Measurements from ENCODE around the gene MED31.
"Not testable (repeated sequence)": the region's sequence is repeated elsewhere in the genome, so short reads cannot be mapped to it uniquely, and the experiment has no call there.

The MED31 gene

DNA sequence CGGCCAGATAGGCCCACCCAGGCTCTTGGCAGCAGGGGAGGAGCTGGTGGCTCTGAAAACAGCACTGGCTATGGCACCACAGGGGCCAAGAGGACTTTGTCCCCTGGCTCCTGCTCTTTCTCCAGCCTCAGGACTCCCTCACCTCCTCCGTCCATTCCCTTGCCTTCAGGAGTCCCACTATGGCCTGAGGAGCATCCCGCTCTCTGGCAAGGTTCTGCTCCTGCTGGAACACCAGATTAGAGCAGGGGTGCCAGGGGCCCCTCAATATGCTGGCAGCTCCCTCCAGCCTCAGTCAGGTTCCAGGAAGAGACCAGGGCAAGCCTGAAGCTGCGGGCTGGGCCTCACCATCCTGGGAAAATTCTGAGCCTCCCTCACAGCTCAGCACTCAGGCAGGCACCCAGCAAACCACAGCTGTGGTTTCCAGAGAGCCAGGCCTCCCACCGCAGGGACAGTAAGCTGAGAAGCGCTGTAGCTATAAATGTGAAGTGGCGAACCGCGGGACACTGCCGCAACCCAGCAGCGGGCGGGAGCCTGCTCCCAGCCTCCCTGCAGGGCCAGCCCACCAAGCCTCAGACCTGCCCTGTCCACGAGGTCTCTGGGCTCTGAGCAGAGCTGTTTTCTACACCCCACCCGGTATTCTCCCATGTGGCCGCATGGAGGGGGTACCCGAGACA is 25.9 kb upstream of the MED31 start:
- no peak for DNase-seq (ENCODE audit: low read depth in 2 of 2)

DNA sequence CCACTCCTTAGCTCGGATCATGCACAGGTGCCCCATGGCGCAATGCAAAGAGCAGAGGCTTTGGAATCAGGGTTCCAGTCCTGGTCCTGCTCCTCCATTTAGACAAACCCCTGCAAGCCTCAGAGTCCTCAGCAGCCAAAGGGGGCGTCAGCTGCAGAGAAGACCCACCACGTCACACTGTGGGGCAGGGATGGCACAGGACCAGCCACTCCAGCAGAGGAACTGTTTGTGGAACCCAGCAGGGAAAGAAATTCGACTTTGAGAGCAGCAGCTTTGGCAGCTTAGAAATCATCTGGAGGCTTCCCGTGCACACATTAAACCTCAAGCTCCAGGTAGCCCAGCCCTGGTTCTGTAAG is 25.4 kb upstream of the MED31 start:
- DNase-seq (ENCODE audit: low read depth in 2 of 2): no peak

DNA sequence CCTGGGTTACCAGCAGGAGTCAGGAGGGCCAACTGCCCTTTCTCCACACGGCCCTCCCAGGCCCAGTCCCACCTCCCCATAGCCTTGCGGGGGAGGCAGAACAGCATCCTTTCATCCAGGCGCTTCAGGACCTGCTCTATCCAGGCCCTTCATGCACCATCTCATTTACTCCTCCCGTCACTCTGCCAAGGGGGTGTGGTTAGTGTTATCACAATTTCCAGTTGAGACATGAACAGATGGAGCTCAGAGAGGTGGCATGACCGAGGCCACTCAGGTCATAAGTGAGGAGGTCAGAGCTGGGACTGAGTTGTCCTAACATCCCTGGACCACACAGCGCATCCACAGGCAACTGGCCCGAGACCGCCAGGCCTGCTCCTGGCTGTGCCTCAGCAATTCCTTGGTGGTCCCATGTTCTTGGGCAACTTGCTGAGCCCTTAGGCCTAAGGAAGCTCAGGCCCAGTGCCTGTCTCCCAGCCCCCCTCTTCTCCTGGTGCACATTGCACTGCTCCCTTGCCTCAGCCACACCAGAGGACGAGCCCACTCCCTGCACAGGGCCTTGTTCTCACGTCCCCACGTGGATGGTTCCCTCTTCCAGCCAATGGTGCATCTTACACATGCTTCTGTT is 23.9 kb upstream of the MED31 start:
- no peak for DNase-seq (ENCODE audit: low read depth in 2 of 2)

DNA sequence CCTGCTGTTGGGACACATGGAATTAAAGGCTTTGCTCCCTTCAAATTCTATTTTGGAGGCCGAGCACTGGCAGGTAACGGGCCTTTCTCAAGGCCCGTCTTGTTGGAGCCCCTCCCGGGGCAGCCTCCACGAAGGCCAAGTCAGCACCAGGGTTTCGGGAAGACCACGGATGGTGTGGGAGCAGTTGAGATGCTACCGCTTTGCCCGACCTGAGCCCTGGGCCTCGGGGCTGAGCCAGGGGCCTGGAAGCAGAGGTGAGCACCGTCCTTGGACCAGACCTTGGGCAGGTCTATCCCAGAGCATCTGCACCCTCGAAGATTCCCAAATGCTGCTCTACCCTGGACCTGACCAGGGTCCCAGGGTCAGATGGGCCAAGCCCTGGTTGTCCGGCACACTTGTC is 23.2 kb upstream of the MED31 start:
- no peak for DNase-seq (ENCODE audit: low read depth in 2 of 2)

DNA sequence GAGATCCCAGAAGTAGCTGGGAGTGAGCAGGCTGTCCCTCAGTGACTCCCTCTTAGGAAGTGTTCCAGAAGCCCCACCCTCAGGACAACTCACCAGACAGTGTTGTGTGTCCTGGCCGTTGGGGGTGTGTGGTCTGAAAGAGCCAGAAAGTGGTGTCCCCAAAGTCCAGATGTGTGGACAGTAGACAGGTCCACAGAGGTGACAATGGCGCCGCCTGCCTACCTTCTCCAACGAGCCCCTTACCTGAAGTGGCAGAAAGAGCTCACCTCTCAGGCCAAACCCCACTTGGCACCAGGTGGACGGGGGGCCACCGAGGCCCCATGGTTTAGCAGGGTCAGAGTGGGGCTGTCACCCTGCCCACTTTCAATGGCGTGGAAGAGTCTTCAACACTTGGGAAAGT is 20.0 kb upstream of the MED31 start:
- no peak for DNase-seq (ENCODE audit: low read depth in 2 of 2)

DNA sequence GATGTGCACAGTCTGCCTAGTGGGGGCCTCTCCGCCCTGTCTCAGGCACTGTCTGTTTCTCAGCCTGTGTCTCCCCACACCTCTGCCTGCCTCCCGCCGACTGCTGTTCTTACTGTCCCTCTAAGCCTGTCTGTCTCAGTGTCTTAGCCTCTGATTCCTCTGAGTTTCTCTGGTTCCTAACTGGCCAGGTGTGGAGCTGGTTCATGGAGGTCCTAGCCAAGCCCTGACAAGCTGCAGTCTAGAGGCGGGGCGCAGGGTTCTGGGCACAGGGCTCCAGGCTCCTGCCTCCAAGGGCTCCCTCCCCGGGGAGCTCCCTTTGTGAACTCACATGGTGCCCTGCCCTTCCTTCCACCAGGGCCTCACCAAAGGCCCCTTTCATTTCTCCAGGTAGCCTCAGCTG is 19.6 kb upstream of the MED31 start:
- no peak for DNase-seq (ENCODE audit: low read depth in 2 of 2)

DNA sequence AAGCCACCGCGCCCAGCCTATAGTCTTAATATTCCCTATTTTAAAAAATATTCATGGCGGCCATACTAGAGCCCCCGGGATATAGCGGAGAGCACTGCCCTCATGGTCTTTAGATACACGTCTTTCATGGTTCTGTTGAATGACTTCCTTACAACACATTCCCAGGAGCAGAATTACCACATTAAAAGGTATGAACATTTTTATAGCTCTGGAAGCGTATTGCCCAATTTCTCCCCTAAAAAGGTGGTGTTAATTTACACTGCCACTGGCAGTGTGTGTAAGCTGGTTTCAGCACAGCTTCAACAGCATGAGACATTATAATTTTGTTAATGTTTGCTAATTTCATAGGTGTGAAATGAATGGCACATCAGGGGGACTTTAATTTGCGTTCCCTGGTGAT is 19.2 kb upstream of the MED31 start:
- no peak for DNase-seq (ENCODE audit: low read depth in 2 of 2)

DNA sequence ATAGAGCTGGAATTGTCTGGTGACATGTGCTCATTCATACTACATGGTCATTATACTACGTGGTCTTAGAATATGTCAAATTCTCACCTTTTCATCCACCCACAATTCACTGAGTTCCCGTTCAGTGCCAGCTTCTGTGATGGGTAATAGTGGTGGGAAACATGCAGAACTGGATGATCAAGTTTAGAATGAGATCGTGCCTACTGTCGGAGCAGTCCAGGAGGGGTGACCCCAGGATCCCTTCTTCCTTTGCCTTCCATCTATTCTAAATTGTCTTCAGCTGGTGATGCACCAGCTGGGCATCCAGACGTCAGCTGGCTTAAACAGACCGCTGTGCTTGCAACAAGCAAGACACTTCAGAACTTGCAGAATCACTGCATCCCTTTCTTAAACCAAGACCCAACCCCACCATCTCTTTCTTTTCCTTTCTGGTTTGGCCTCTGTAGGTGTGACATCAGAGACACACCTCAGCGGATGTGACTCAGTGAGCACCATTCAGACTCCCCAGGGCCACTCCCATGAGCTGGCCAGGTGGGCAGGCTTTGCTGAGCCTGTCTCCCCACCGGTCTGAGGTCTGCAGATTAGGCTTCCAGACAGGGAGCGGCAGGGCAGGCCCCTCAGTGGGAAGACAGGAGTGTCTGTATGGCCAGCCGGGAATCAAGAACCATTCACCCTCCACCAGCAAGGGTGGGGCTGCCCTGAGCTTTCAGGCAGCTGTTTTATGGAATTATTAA is 18.2 kb upstream of the MED31 start:
- no peak for DNase-seq (ENCODE audit: low read depth in 2 of 2)

DNA sequence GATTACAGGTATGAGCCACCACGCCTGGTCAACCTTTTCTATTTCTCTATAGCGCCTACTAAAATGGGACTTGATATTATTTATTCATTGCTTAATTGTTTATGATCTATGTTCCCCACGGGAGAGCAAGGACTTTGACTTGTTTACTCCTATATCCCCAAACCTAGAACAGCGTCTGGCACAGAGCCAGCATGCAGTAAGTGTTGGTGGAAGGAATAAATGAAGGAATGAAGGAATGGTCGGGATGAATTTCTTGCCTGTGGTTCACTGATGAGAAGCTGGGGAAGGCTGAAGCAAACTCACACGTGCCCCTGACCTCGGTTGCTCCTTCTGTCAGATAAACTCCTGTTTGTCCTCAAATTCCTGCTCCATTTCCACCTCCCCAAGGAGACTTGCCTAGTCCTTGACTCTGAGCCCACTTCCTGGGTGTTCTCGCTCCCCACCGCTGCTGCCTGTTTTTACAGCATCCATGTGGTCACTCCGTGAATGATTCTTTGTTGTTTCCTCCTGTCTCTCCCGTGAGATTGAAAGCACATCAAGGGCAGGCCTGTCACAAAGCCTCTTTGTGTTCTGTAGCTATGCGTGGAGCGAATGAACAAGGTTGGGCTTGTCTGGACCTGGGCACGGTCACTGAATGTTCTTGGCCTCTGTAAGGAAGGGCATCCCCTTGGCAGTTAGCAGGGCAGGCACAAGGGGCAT is 17.5 kb upstream of the MED31 start:
- DNase-seq (ENCODE audit: low read depth in 2 of 2): no peak

DNA sequence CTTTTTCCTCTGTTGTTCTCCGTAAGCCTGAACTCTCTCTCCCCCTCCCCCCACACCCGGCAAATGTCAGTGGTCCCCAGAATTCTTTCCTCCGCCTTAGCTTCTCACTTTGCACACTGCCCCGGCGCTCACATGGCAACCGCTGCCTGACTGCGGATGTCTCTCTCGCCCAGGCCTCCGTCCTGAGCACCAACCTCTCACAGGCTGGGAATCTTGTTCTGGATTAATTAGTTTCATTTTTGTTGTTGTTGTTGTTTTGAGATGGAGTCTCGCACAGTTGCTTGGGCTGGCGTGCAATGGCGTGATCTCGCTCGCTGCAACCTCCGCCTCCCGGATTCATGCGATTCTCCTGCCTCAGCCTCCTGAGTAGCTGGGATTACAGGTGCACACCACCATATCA is 16.8 kb upstream of the MED31 start:
- DNase-seq (ENCODE audit: low read depth in 2 of 2): no peak

DNA sequence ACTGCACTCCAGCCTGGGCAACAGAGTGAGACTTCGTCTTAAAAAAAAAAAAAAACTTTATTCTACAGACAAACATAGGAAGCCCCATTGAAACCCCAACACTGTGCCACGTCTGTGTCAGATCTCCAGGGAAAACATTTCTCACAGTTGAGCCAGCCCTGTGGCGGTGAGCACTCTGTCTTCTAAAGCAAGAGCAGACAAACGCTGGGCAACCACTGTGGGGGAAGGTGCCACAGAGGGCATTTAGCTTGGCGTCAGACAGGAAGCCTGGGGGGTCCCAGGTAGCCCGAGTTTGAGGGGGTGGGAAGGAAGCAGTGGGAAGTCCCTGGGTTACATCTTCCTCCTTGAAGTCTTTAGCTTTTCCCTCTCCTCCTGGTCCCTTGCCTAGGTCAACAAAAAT is 16.1 kb upstream of the MED31 start:
- DNase-seq (ENCODE audit: low read depth in 2 of 2): no peak

DNA sequence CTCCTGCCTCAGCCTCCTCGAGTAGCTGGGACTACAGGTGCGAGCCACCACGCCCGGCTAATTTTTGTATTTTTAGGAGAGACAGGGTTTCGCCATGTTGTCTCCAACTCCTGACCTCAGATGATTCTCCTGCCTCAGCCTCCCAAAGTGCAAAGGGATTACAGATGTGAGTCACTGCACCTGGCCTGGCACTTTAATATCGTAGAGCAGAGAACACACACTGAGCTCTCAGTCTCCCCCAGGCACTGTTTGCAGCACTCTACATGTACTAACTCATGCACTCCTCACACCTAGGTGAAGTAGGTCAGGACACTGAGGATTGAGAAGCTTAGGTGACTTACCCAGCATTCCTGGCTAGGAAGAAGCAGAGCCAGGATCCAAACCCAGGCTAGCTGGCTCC is 15.2 kb upstream of the MED31 start:
- DNase-seq (ENCODE audit: low read depth in 2 of 2): no peak

DNA sequence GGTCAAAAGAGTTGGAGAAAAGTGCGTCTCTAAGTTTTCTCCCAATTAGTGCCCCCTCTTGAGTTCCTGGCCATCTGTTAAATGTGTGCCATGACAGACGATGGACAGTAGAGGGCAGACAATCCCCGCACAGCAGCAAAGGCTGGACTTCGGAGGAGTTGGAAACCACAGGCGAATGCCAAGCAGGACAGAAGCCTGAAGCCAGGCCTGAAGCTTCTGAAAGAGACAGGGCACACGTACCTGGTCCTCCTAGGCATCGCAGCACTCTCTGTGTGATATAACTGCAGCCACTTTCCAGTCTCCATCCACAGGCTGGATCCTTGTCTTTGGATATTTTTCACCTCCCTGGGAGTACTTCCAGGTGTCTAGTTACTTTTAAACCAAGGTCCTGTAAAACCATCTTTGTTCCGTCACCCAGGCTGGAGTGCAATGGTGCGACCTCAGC is 14.7 kb upstream of the MED31 start:
- DNase-seq (ENCODE audit: low read depth in 2 of 2): no peak

DNA sequence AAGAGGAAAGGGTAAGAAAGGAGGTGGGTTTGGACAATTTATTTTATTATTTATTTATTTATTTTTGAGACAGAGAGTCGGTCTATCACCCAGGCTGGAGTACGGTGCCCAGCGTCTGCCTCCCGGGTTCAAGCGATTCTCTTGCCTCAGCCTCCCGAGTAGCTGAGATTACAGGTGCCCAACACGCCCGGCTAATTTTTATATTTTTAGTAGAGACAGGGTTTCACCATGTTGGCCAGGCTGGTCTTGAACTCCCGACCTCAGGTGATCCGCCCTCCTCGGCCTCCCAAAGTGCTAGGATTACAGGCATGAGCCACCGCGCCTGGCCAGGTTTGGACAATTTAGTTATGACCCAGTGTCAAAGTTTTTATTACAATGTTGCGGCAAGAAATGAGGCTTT is 11.8 kb upstream of the MED31 start:
- not testable (repeated sequence) for DNase-seq (ENCODE audit: low read depth in 2 of 2)

DNA sequence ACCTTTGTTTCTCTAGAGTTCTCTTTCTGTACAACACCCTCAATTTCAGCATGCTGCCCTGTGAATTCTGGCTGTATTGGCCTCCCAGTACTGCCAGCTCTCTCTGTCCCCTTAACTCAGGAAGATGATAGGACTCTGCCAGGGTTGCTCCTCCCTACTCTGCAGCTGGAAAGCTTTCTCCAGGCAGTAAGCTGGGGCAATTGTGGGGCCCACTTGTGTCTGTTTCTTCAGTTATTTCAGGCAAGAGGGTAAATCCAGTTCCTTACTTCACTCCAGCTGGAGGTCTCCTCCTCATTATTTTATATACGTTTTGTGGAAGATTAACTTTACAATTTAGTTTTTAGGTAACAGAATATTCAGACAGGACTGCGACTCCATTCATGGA is 10.1 kb upstream of the MED31 start:
- no peak for DNase-seq (ENCODE audit: low read depth in 2 of 2)

DNA sequence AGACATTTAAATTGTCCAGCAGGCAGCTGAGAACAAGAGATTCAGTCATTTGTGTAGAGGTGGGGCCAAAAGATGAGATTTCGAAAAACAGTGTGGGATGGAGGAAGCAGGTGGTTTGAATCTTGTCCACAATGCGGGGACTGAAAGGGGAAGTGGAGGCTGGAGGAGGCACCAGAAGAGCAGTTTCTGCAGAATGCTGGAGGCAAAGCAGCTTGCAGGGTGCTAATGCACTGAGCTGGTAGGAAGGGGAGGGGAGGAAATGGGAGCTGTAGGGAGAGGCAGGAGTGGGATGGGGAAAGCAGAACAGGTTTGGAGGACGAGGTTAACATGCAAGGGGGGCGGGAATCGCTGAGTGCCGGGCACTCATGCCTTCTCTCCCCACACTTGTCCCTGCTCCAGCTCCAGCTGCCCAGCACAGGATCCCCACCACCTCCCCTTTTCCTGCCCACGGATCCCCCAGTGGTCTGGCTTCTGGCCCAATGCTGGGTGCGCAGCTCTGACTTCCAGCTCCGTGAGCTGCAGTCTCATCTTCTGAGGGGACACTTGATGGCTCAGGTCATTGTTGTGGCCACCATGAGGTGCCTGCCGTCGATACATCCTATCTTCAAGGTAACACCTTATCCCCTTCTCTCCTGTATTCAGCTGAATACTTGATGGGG is 9.5 kb upstream of the MED31 start:
- DNase-seq (ENCODE audit: low read depth in 2 of 2): no peak

DNA sequence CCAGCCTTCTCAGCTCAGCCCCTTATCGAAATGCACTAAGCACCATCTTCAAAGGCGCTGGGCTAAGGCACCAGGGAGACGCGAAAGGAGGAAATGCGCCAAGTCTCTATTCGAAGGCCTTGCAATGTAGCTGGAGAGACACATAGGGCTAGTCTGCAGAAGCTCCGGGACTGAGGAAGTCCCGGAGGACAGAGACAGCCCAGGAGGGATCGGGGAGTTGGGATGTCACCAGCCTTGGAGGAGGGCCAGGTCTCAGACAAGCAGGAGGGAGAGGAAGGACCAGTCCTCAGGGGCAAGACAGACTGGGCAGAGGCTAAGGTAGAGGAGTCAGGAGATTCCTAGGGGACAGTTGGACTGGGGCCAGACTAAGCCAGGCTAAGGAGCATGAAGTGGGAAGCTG is 8.7 kb upstream of the MED31 start:
- DNase-seq (ENCODE audit: low read depth in 2 of 2): no peak

DNA sequence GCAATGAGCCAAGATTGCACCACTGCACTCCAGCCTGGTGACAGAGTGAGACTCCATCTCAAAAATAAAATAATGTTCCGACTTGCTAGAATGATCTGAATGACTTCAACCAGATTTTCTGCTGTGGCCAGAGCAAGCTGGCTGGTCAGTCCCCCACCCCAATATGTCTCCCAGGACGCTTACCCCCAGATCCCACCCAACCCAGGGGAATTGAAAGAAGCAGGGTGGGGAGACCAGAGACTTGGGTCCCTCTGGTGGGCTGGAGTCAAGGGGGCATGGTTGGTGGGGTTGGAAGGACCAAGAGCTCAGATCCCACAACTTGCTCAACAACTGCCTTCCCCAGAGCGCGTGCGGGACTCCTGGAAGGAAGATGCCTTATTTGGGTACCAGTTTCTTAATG is 7.0 kb upstream of the MED31 start:
- DNase-seq (ENCODE audit: low read depth in 2 of 2): not testable (repeated sequence)

DNA sequence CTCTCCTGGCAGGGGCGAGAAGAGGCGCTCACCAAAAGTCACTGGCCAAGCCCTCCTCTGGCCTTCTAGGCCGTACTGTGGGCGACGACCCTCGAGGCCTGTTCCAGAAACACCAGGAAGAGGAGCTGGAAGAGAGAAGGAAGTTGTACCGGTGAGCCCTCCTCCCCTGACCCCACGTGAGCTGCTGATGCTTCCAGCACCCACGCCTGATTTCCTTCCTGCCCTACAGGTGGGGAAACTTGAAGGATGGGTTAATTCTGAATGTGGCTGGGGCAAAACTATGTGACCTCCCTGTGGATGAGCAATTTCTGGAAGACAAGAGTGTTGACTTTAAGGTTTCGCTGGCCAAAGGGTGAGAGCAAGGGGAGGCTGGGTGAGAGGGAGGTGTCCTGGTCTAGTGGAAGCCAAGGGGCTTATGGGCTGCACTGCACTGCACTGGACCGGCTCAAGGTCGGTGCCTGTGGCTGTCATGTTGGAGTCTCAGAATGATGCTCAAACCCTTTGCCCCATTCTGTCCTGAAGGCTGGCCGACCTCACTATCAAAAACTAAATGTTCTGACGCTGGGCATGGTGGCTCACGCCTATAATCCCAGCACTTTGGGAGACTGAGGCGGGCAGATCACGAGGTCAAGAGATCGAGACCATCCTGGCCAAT is 6.4 kb upstream of the MED31 start:
- DNase-seq (ENCODE audit: low read depth in 2 of 2): no peak

DNA sequence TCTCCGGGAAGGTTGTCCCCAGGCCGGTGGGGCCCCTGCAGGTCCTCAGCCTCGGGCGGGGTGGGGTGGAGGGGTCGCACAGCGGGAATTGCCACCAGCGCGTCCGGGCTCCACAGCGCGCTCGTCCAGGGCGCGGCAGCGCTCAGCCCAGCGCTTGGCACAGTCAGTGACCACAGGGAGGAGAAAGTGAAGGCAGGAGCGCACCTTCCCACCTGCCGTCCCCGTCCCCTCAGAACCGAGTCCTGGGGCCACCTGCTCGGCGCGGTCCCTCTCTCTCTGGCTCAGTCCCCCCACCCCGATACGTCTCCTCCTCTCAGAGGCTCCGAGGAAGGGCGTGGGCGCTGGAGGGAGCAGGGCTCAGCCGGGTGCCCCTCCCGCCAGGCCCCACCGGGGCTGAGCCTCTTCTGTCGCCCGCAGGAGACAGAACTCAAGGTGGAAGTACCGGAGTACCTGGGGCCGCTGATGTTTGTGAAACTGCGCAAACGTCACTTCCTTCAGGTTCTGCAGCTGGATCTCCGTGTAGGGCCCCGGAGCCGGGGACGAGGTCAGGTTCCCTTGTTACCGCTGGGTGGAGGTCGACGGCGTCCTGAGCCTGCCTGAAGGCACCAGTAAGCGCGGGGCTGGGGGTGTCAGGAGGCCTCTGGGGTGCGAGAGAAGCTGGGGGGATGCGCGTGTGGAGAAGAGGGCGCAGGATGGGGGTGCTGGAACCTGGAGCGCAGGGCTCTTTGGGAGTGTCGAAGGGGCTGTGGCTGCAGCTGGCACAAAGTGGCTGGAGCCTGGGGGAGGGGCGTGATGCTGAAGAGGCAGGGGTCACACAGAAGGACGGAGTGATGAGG is 5.6 kb upstream of the MED31 start:
- DNase-seq (ENCODE audit: low read depth in 2 of 2): not testable (repeated sequence)
